Loucy (cell line): ENCODE measurements around the gene GMPR2.

Source experiments
- H2AFZ ChIP-seq: fragments of 200-600 bp; sonication (generic); 2 replicates; pipeline ENCODE4 v1.6.0; 2016; ENCODE audit warnings: antibody characterized with exemption, mild to moderate bottlenecking, low read length, moderate library complexity
- H3F3A ChIP-seq: fragments of 200-600 bp; 2 replicates; pipeline ENCODE4 v1.6.0; 2016; ENCODE audit warnings: antibody characterized with exemption, low read depth, mild to moderate bottlenecking
- H3K27me3 ChIP-seq: fragments of 200-600 bp; sonication (generic); 2 replicates; pipeline ENCODE4 v1.6.1; 2014; ENCODE audit warnings: low read length, mild to moderate bottlenecking; ENCODE audit not compliant: insufficient read depth, poor library complexity, severe bottlenecking
- H3K36me3 ChIP-seq: fragments of 200-600 bp; sonication (generic); 2 replicates; pipeline ENCODE4 v1.6.1; 2016; ENCODE audit warnings: low read length; ENCODE audit not compliant: insufficient read depth
- H3K4me1 ChIP-seq: fragments of 200-600 bp; sonication (generic); 2 replicates; pipeline ENCODE4 v1.5.1; 2014; ENCODE audit warnings: low read length, mild to moderate bottlenecking; ENCODE audit not compliant: insufficient read depth, poor library complexity, severe bottlenecking
- H3K4me2 ChIP-seq: fragments of 200-600 bp; sonication (generic); 2 replicates; pipeline ENCODE4 v1.6.0; 2014; ENCODE audit warnings: antibody characterized with exemption, low read length, low read depth, mild to moderate bottlenecking; ENCODE audit not compliant: poor library complexity, severe bottlenecking
- H3K4me3 ChIP-seq: fragments of 200-600 bp; sonication (generic); 2 replicates; pipeline ENCODE4 v1.5.1; 2014; ENCODE audit warnings: low read length, mild to moderate bottlenecking, mixed read lengths; ENCODE audit not compliant: poor library complexity, severe bottlenecking
- H3K79me2 ChIP-seq: fragments of 200-600 bp; sonication (generic); 2 replicates; pipeline ENCODE4 v1.6.1; 2014; ENCODE audit warnings: low read length; ENCODE audit not compliant: insufficient read depth
- H3K9ac ChIP-seq: fragments of 200-600 bp; sonication (generic); 2 replicates; pipeline ENCODE4 v1.6.0; 2014; ENCODE audit warnings: mild to moderate bottlenecking, low read depth, low read length, moderate library complexity; ENCODE audit not compliant: poor library complexity, severe bottlenecking
- H3K9me2 ChIP-seq: fragments of 200-600 bp; sonication (generic); replicated peaks from 2 replicates; pipeline ENCODE4 v1.6.1; 2016; ENCODE audit warnings: low read depth, low read length, mixed read lengths
- H3K9me3 ChIP-seq: fragments of 200-600 bp; sonication (generic); 2 replicates; pipeline ENCODE4 v1.6.1; 2014; ENCODE audit warnings: mild to moderate bottlenecking, antibody characterized with exemption, low read length, low read depth; ENCODE audit not compliant: insufficient read depth
- H4K20me1 ChIP-seq: fragments of 200-600 bp; sonication (generic); 2 replicates; pipeline ENCODE4 v1.6.0; 2014; ENCODE audit warnings: antibody characterized with exemption, low read length, mild to moderate bottlenecking; ENCODE audit not compliant: insufficient read depth, poor library complexity, severe bottlenecking
- CTCF ChIP-seq: fragments of 200-600 bp; sonication (generic); conservative IDR thresholded peaks from 2 replicates; pipeline ENCODE4 v1.5.1; 2014; ENCODE audit warnings: mild to moderate bottlenecking, antibody characterized with exemption, low read length
- EZH2phosphoT487 ChIP-seq: fragments of 200-600 bp; IDR thresholded peaks from 2 replicates; pipeline ENCODE4 v1.6.1; 2018; ENCODE audit warnings: antibody characterized with exemption, mild to moderate bottlenecking, moderate library complexity, borderline replicate concordance

GMPR2 gene

DNA sequence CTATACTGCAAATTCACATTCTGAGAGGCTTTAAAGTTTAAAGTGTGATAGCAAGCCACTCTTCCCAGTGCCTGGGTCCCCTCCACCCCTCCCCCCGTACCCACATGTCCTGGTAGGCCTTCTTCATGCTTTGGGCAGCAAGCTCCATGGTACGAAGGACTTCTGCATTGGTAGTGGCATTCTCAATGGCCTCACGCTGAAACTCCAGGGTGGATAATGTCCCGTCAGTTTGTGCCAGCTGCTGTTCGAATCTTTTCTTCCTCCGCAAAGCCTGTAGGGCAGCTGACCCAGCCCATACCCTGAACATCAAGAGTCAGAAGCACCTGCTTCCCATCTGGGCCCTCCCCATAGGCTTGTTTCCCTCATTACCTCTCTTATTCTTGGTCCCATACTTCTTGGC lies 21.4 kb upstream of the GMPR2 start:
- Histone ChIP-seq H2AFZ (no peak overlapping the region), H3K4me3 (peak overlapping the region; percentile 99), H3K9me3 (no peaks in the 10 kb centered on the region), H3K4me1 (peaks cover 28% of the 10 kb centered on the region), H3K9me2 (no peaks in the 10 kb centered on the region), H3K9ac (peak overlapping the region; percentile 34), H3K36me3 (peaks cover 19% of the 10 kb centered on the region; the same call in 1 of the 2 replicates), H3F3A (peaks cover 9% of the 10 kb centered on the region; the same call in 1 of the 2 replicates), H3K4me2 (peak overlapping the region; percentile 78), H3K79me2 (peaks cover 44% of the 10 kb centered on the region), H4K20me1 (peaks cover 5% of the 10 kb centered on the region), H3K27me3 (no peaks in the 10 kb centered on the region)
- TF ChIP-seq CTCF (no peak), EZH2phosphoT487 (no peak)

DNA sequence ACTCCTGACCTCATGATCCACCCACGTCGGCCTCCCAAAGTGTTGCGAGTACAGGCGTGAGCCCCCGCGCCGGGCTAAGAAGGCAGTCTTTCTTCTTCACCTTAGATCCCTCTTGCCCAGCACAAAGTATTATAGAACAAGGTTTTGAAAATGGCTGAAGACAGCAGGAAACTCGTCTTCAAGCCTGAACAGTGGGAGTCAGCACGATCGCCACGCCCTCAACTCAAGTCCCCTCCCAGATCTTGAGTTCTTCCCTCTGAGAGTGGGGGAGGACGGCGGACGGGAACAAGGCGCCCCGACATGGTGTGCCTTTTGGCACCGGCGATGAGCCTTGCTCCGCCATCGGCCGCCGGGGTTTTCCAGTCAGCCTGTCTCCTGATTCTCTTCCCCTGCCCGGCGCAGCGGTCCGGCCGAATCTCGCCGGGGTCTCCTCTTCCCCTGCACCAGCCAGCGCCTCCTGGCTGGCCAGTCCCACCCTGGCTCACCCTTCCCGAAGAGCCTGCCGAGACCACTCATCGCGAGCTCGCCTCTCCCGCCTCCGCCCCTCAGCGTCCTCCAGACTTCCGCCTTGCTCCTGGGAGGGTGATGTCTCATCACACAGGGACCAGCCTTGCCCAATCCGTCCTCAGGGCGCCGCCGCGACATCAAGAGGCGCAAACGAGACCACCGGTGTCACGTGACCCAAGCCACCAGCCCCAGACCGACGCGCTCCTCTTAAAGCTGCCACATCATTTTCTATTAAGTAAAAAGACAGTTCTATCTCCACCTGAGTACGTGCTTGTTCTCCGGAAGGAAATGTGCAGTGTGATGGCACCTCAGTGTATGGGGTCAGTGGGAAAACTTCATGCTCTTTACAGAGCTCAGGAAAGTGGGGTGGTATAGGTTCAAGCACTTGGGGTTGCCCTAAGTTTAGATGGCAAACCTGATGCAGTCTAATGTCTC lies 19.5 kb upstream of the GMPR2 start, which contains the start of gene CHMP4A:
CHMP4A (minus strand) TSS at position 565 of the 942 bp plus-strand sequence; CDS start at position 516, 49 bp downstream.
- H3F3A ChIP-seq = peaks cover 9% of the 10 kb centered on the region; the same call in 1 of the 2 replicates
- no peaks in the 10 kb centered on the region for H3K9me2 ChIP-seq
- H4K20me1 ChIP-seq = peaks cover 5% of the 10 kb centered on the region
- H3K9me3 ChIP-seq = no peaks in the 10 kb centered on the region
- H3K4me1 ChIP-seq = peaks cover 29% of the 10 kb centered on the region
- peaks cover 44% of the 10 kb centered on the region for H3K79me2 ChIP-seq
- peak within 1 kb of the TSS; percentile 99 for H3K4me3 ChIP-seq
- H2AFZ ChIP-seq = peak within 1 kb of the TSS; percentile 71
- H3K36me3 ChIP-seq = peaks cover 13% of the 10 kb centered on the region; the same call in 1 of the 2 replicates
- H3K9ac ChIP-seq = peak within 1 kb of the TSS; percentile 88
- no peaks in the 10 kb centered on the region for H3K27me3 ChIP-seq
- TF ChIP-seq EZH2phosphoT487 (no peak), CTCF (no peak)
- H3K4me2 ChIP-seq = peak within 1 kb of the TSS; percentile 78

GRCh38 chr14:24213866-24214662 lies 18.7 kb upstream of the GMPR2 start:
- TF ChIP-seq EZH2phosphoT487 (no peak), CTCF (peak; percentile 39; the same call in 1 of the 2 replicates)
- H3K79me2 ChIP-seq = peaks cover 44% of the 10 kb centered on the region
- peak overlapping the region; percentile 78 for H3K4me2 ChIP-seq
- H3K9me3 ChIP-seq = no peaks in the 10 kb centered on the region
- H3F3A ChIP-seq = peaks cover 9% of the 10 kb centered on the region; the same call in 1 of the 2 replicates
- no peak overlapping the region for H2AFZ ChIP-seq
- peaks cover 13% of the 10 kb centered on the region; the same call in 1 of the 2 replicates for H3K36me3 ChIP-seq
- H4K20me1 ChIP-seq = peaks cover 5% of the 10 kb centered on the region
- H3K4me3 ChIP-seq = peak overlapping the region; percentile 99
- H3K27me3 ChIP-seq = no peaks in the 10 kb centered on the region
- H3K4me1 ChIP-seq = peaks cover 29% of the 10 kb centered on the region
- no peaks in the 10 kb centered on the region for H3K9me2 ChIP-seq
- H3K9ac ChIP-seq = peak overlapping the region; percentile 88
